A673 (cell line): Measurements from ENCODE around the gene SLX1A. TPM values are rescaled to one million over a fixed set of nuclear protein-coding genes. Genes with fewer than 3 reads are reported as not detected.

Experiments
- BruUV-seq: library from RNA; stranded (reverse); fragments of 400-500 nt; replicated peaks from 2 replicates; lab custom pipeline; 2021; lab: Mats Ljungman, UMichigan
- CTCF ChIA-PET: fragments of 300-600 bp; sonication (Branson Sonifier 250); formaldehyde crosslinking; loops from one replicate; lab custom pipeline; 2022; ENCODE audit warnings: antibody characterized with exemption; lab: Charles Lee
- POLR2A ChIA-PET: fragments of 300-600 bp; sonication (Branson Sonifier 250); formaldehyde crosslinking; loops from one replicate; lab custom pipeline; 2022; ENCODE audit warnings: antibody characterized with exemption; ENCODE audit not compliant: low non-redundant PET; lab: Charles Lee
- DNase-seq: peaks from one replicate; pipeline ENCODE4 v3.0.0-alpha.2; 2015; ENCODE audit warnings: low spot score
- H3K27ac ChIP-seq: fragments of 200-600 bp; sonication (generic); 2 replicates; pipeline ENCODE4 v1.5.1; 2016; ENCODE audit warnings: mixed run types, low read depth, mild to moderate bottlenecking, mixed read lengths, antibody characterized with exemption, low read length; ENCODE audit not compliant: poor library complexity, severe bottlenecking
- H3K27me3 ChIP-seq: fragments of 200-600 bp; sonication (generic); replicated peaks from 2 replicates; pipeline ENCODE4 v1.6.1; 2017; ENCODE audit warnings: mixed run types, low read depth, mild to moderate bottlenecking, mixed read lengths, antibody characterized with exemption, low read length; ENCODE audit not compliant: insufficient read depth, poor library complexity
- H3K36me3 ChIP-seq: fragments of 200-600 bp; sonication (generic); 2 replicates; pipeline ENCODE4 v1.6.1; 2016; ENCODE audit warnings: mixed run types, mild to moderate bottlenecking, mixed read lengths, antibody characterized with exemption, low read length; ENCODE audit not compliant: insufficient read depth, poor library complexity, severe bottlenecking
- H3K4me1 ChIP-seq: fragments of 200-600 bp; sonication (generic); 2 replicates; pipeline ENCODE4 v1.6.1; 2017; ENCODE audit warnings: mixed run types, mild to moderate bottlenecking, mixed read lengths, antibody characterized with exemption, low read length; ENCODE audit not compliant: insufficient read depth, poor library complexity, severe bottlenecking
- H3K4me3 ChIP-seq: fragments of 200-600 bp; sonication (generic); 2 replicates; pipeline ENCODE4 v1.5.1; 2016; ENCODE audit warnings: low read depth, mixed run types, mild to moderate bottlenecking, mixed read lengths, low read length; ENCODE audit not compliant: poor library complexity, severe bottlenecking
- H3K9me3 ChIP-seq: fragments of 200-600 bp; sonication (generic); 2 replicates; pipeline ENCODE4 v1.6.1; 2016; ENCODE audit warnings: mixed run types, low read depth, mild to moderate bottlenecking, mixed read lengths, antibody characterized with exemption, low read length; ENCODE audit not compliant: poor library complexity, severe bottlenecking
- CTCF ChIP-seq: fragments of 300-800, 200-600 bp; sonication (generic); conservative IDR thresholded peaks from 2 replicates; pipeline ENCODE4 v1.5.1; 2017; ENCODE audit warnings: low read depth, mild to moderate bottlenecking, antibody characterized with exemption, low read length, moderate library complexity, mixed read lengths
- EZH2 ChIP-seq: fragments of 200-600 bp; sonication (generic); IDR thresholded peaks from 2 replicates; pipeline ENCODE4 v1.6.1; 2017; ENCODE audit warnings: borderline replicate concordance, low read depth, mild to moderate bottlenecking, mixed read lengths, antibody characterized with exemption, low read length; ENCODE audit not compliant: poor library complexity, severe bottlenecking
- intact Hi-C: fragments of 100-400 bp; cut with micrococcal nuclease; formaldehyde crosslinking; loops from one replicate; pipeline ENCODE4 v1.10.0; 2022; ENCODE audit not compliant: unreplicated experiment
- total RNA-seq: library from RNA; stranded (reverse); gene quantifications from 2 replicates; pipeline ENCODE4 v1.2.3, GENCODE V29; 2021

SLX1A gene
- total RNA-seq, 1 experiment from 2014 or later: 15.5 TPM

GRCh38 chr16:30180741-30181140 lies 12.9 kb upstream of the SLX1A start:
- Histone ChIP-seq H3K27ac (no peak overlapping the region), H3K36me3 (no peaks in the 10 kb centered on the region), H3K4me3 (no peak overlapping the region), H3K27me3 (no peaks in the 10 kb centered on the region), H3K9me3 (no peaks in the 10 kb centered on the region), H3K4me1 (no peaks in the 10 kb centered on the region)
- TF ChIP-seq EZH2 (no peak), CTCF (no peak)
- POLR2A ChIA-PET: no interaction called here
- no TSS peak for BruUV-seq
- CTCF ChIA-PET: interaction anchor here (0.6 kb wide), 1 partner anchor 137 kb away, joined by 5 read pairs; no protein-coding TSS in a partner anchor
- intact Hi-C loops: no loop called here
- no peak for DNase-seq

GRCh38 chr16:30183233-30184095 lies 10.2 kb upstream of the SLX1A start, which contains the start of gene CORO1A:
Gene CORO1A (plus strand): TSS chr16:30183602. CDS start chr16:30185210, 1,608 bp downstream.
- ChIA-PET CTCF (interaction anchor here (0.5 to 0.9 kb wide), 2 partner anchors 71 to 414 kb away, joined by 3 read pairs; no protein-coding TSS in a partner anchor), POLR2A (no interaction called here)
- H3K36me3 ChIP-seq: no peaks in the 10 kb centered on the region
- no peak for TF ChIP-seq EZH2
- no peak for TF ChIP-seq CTCF
- H3K27ac ChIP-seq: peak within 1 kb of the TSS; percentile 67
- H3K4me3 ChIP-seq: peak within 1 kb of the TSS; percentile 59
- H3K4me1 ChIP-seq: no peaks in the 10 kb centered on the region
- peak; percentile 87 for DNase-seq
- no TSS peak for BruUV-seq
- intact Hi-C loops: no loop called here
- no peaks in the 10 kb centered on the region for H3K27me3 ChIP-seq
- H3K9me3 ChIP-seq: no peaks in the 10 kb centered on the region

- BruUV-seq: no TSS peak
- DNase-seq: no peak
- H3K9me3 ChIP-seq: no peaks in the 10 kb centered on the region
- intact Hi-C loops: no loop called here
- POLR2A ChIA-PET: no interaction called here
- no peaks in the 10 kb centered on the region for H3K27me3 ChIP-seq
- H3K4me1 ChIP-seq: no peaks in the 10 kb centered on the region
- no peak overlapping the region for H3K27ac ChIP-seq
- H3K36me3 ChIP-seq: no peaks in the 10 kb centered on the region
- TF ChIP-seq EZH2 (no peak), CTCF (no peak)
- H3K4me3 ChIP-seq: peak overlapping the region; percentile 59
- CTCF ChIA-PET: no interaction called here
These were observed 9.4 kb upstream of the SLX1A start for GRCh38 chr16:30184096-30184890.
